Cardiac muscle cell (in vitro differentiated cells and primary cell): Measurements from ENCODE around the gene NDFIP2. TPM values are rescaled to one million over a fixed set of nuclear protein-coding genes. Genes with fewer than 3 reads are reported as not detected.

Experiments
- DNase-seq, 2 donors: peaks; one replicate each; pipeline versions ENCODE4 v3.0.0 to v3.0.0-alpha.2; 2010 to 2017; ENCODE audit warnings: low read depth in 1 of 2, low spot score in 1 of 2
- H3K27ac ChIP-seq: fragments of 200-600 bp; sonication (generic); 2 replicates; pipeline ENCODE4 v1.5.1; 2016
- H3K27me3 ChIP-seq: fragments of 200-600 bp; sonication (generic); 2 replicates; pipeline ENCODE4 v1.6.0; 2016; ENCODE audit warnings: control low read depth
- H3K36me3 ChIP-seq: fragments of 200-600 bp; sonication (generic); 2 replicates; pipeline ENCODE4 v1.5.1; 2016; ENCODE audit warnings: control low read depth
- H3K4me1 ChIP-seq: fragments of 200-600 bp; sonication (generic); 2 replicates; pipeline ENCODE4 v1.8.1; 2017; ENCODE audit warnings: low read depth, mild to moderate bottlenecking, mixed run types
- H3K4me3 ChIP-seq: fragments of 200-600 bp; sonication (generic); 2 replicates; pipeline ENCODE4 v1.5.1; 2016; ENCODE audit warnings: mild to moderate bottlenecking
- H3K9me3 ChIP-seq: fragments of 200-600 bp; sonication (generic); 2 replicates; pipeline ENCODE4 v1.5.1; 2017; ENCODE audit warnings: low read depth, mild to moderate bottlenecking, control low read depth
- polyA plus RNA-seq: library from polyadenylated mRNA; unstranded; fragments of >200 nt; fragmentation: Nextera tagmentation; extraction: Ambion mirVana; gene quantifications from 2 replicates; pipeline ENCODE4 v1.2.1, GENCODE V29; 2016
- total RNA-seq: library from RNA; depleted of rRNA; stranded (reverse); fragments of >200 nt; gene quantifications from 2 replicates; pipeline ENCODE4 v1.2.3, GENCODE V29; 2016
- TF ChIP-seq, protein P1 (sequence below): IDR thresholded peaks from 2 replicates; pipeline ENCODE4 v1.5.1; 2012; ENCODE audit warnings: low read depth, mild to moderate bottlenecking, low read length

The NDFIP2 gene
- total and polyA plus RNA-seq, 2 experiments from 2014 or later, result 26.8 to 37.3 TPM

DNA sequence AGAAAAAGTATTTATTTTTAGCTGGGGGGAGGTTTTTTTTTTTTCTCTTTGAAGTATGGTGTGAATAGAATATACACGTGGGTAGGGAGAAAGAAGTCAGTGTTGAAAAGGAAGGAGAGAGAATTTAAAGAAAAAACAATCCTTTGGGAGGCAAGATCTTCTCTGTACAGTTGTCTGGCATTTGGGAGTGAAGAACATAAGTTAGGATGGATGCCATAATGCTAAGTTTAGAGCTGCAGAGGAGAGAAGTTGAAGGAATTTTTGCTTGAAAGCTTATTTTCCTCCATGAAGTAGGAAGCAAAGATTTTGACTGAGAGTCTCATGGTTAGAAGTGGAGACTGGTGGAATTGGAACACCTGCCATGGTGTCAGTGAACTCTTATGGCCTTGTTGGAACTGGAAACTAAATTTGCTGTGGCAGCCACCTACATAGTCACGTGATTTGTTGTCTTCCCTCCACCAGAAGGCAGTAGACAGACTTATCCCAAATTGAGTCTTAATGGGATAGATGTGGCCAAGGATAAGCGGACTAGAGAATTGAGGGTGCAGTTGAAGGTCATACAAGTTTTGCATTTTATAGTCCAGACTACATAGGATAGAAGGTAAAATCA is 22.0 kb downstream of the NDFIP2 start:
- Histone ChIP-seq H3K4me1 (peaks cover 12% of the 10 kb centered on the region), H3K4me3 (no peak overlapping the region), H3K27ac (no peak overlapping the region), H3K9me3 (no peaks in the 10 kb centered on the region), H3K27me3 (no peaks in the 10 kb centered on the region), H3K36me3 (no peaks in the 10 kb centered on the region)
- no peak for DNase-seq
- TF ChIP-seq, protein P1, sequence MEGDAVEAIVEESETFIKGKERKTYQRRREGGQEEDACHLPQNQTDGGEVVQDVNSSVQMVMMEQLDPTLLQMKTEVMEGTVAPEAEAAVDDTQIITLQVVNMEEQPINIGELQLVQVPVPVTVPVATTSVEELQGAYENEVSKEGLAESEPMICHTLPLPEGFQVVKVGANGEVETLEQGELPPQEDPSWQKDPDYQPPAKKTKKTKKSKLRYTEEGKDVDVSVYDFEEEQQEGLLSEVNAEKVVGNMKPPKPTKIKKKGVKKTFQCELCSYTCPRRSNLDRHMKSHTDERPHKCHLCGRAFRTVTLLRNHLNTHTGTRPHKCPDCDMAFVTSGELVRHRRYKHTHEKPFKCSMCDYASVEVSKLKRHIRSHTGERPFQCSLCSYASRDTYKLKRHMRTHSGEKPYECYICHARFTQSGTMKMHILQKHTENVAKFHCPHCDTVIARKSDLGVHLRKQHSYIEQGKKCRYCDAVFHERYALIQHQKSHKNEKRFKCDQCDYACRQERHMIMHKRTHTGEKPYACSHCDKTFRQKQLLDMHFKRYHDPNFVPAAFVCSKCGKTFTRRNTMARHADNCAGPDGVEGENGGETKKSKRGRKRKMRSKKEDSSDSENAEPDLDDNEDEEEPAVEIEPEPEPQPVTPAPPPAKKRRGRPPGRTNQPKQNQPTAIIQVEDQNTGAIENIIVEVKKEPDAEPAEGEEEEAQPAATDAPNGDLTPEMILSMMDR, result no peak

DNA sequence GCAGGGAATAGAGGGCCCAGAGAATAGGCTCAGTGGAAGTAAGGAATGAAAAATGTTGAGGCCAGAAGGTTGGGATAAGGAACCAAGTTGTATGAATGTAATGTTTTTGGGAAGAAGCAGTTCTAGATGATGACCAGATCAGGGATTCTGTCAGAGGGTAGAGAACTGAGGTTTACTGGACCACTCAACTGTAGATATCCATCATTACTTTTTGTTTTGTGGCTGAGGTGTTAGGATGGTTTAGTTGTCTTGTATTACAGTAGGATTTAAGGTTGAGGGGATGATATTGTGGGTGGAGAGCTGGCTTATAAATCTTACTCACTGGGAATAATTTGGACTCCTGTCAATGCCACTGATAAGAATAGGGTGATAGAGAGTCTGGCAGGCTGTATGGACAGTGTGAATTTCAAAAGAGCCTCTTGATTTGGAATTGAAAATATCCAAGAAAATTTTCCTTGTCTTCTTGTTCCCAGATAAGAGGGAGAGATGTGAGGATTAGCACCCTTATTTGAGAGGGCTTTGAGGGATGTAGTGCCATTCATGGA is 22.6 kb downstream of the NDFIP2 start:
- peaks cover 12% of the 10 kb centered on the region for H3K4me1 ChIP-seq
- no peaks in the 10 kb centered on the region for H3K9me3 ChIP-seq
- H3K4me3 ChIP-seq, result no peak overlapping the region
- DNase-seq, result no peak
- no peaks in the 10 kb centered on the region for H3K27me3 ChIP-seq
- no peaks in the 10 kb centered on the region for H3K36me3 ChIP-seq
- TF ChIP-seq, protein P1, result no peak
- peak overlapping the region; percentile 11 for H3K27ac ChIP-seq

DNA sequence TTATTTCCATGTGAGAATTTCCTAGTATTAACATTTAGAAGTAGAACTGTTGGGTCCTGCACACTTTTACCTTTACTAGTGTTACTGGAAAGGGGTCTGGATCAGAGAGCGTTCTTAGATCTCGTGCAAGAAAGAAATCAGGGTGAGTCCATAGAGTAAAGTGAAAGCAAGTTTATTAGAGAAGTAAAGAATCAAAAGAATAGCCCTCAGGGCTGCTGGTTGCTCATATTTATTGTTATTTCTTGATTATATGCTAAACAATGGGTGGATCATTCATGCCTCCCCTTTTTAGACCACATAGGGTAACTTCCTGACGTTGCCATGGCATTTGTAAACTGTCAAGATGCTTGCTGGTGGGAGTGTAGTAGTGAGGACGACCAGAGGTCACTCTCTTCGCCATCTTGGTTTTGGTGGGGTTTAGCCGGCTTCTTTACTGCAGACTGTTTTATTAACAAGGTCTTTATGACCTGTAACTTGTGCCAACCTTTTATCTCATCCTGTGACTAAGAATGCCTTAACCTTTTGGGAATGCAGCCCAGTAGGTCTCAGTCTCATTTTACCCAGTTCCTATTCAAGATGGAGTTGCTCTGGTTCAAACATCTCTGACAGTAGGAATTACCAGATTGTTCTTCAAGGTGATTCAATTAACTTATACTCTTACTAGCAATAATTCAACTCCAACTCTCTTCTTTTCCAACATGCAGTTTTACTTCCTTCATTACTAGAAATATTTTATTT is 27.4 kb downstream of the NDFIP2 start:
- H3K27me3 ChIP-seq, result no peaks in the 10 kb centered on the region
- H3K4me1 ChIP-seq, result peaks cover 6% of the 10 kb centered on the region
- H3K9me3 ChIP-seq, result no peaks in the 10 kb centered on the region
- no peaks in the 10 kb centered on the region for H3K36me3 ChIP-seq
- no peak for DNase-seq
- no peak overlapping the region for H3K27ac ChIP-seq
- TF ChIP-seq, protein P1, result no peak
- no peak overlapping the region for H3K4me3 ChIP-seq

DNA sequence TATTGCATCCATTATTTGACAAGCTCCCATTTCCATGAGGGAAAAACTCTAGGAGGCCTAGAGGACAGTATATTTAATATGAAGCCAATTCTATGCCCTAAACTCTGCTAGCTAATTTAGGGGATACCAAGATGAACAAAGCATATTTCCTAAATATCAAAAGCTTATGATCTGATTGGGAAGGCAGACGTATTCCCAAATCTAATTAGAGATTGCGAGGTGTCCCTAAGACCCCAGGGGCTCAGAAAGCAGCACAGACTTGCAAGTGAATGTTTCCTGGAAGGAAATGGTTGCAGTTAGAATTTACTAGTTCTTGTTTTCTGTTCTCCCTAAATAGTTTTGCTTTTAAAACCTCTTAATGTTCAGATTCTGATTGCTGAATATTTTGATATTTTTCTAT is 30.7 kb downstream of the NDFIP2 start:
- TF ChIP-seq, protein P1, result no peak
- no peaks in the 10 kb centered on the region for H3K9me3 ChIP-seq
- no peak overlapping the region for H3K4me3 ChIP-seq
- H3K4me1 ChIP-seq, result no peaks in the 10 kb centered on the region
- DNase-seq, result no peak
- H3K27me3 ChIP-seq, result no peaks in the 10 kb centered on the region
- no peaks in the 10 kb centered on the region for H3K36me3 ChIP-seq
- no peak overlapping the region for H3K27ac ChIP-seq

DNA sequence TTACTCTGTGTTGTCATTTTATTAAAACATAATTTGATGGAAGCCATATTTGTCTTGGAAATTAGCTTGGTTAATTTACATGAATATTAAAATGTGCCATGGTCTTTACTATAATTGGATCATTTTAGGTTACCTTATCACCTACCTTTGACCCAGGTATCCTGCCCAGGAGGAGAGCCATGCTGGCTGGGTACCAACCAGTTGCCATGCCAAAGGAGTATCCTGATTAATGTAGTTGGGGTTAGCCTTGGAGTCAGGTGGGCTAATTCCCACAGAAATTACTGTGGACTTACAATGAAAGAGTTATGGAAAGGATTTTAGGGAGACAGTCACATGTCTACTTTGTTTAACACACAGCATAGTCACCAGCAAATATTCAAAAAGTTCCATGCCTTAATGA is 32.0 kb downstream of the NDFIP2 start:
- no peaks in the 10 kb centered on the region for H3K36me3 ChIP-seq
- TF ChIP-seq, protein P1, result no peak
- no peak overlapping the region for H3K4me3 ChIP-seq
- no peaks in the 10 kb centered on the region for H3K9me3 ChIP-seq
- H3K27ac ChIP-seq, result no peak overlapping the region
- no peaks in the 10 kb centered on the region for H3K27me3 ChIP-seq
- no peak for DNase-seq
- H3K4me1 ChIP-seq, result no peaks in the 10 kb centered on the region
